ENCODE data around the gene HOXA9.

- TF ChIP-seq POLR2A (IDR thresholded peaks at IDR 0.05) (no peak), CTCF (IDR thresholded peaks at IDR 0.05) (no peak)
Measured at GRCh38 chr7:27187475-27188385, 22.4 kb upstream of the HOXA9 start.

Data from Peyer's patch (tissue), 4 donors.